Erythroblast (primary cell): ENCODE results near the gene P2RY12.

Source experiments
- DNase-seq, 2 experiments: peaks; one replicate each; lab custom pipeline; 2025; lab: John Stamatoyannopoulos, UW
- GATA1 ChIP-seq: IDR thresholded peaks from 2 replicates; pipeline ENCODE4 v1.6.1; 2011; ENCODE audit warnings: low read depth, mild to moderate bottlenecking, control low read depth, low read length, moderate library complexity
- POLR2A ChIP-seq: IDR thresholded peaks from 2 replicates; pipeline ENCODE4 v1.6.1; 2011; ENCODE audit warnings: mild to moderate bottlenecking, low read length

P2RY12 gene

GRCh38 chr3:151316267-151316991 is 68.1 kb downstream of the P2RY12 start, which contains the start of gene GPR87:
Gene GPR87, minus strand, starts transcription at chr3:151316820. Its CDS starts 16,720 bp downstream, at chr3:151300100.
- no peak for DNase-seq
- TF ChIP-seq GATA1 (no peak), POLR2A (no peak)

- no peak for DNase-seq
- TF ChIP-seq POLR2A (no peak), GATA1 (no peak)
Measured at GRCh38 chr3:151315846-151316245, 68.7 kb downstream of the P2RY12 start.

DNA sequence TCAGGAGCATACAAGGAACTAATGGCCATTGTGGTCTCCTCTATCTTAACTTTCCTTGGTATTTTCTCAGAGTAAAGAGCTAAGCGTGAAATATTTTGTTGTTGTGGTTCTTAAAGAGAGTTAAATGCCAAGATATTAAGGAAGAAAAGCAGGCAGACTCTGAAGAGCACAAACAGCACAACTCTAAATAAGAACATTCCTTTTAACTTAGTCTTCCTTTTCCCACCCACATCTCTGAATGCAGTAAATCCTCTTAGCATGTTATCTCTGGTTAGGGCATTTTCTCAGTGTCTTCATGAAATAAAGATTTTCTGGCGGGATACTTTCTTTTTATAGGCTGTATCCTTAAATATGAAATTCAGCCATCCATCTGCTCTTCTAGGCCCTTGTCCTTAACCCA is 69.4 kb downstream of the P2RY12 start:
- DNase-seq = no peak
- no peak for TF ChIP-seq POLR2A
- no peak for TF ChIP-seq GATA1

- DNase-seq = no peak
- TF ChIP-seq GATA1 = no peak
- TF ChIP-seq POLR2A = no peak
Measured at GRCh38 chr3:151314593-151314992, 70.0 kb downstream of the P2RY12 start.

GRCh38 chr3:151314137-151314536 is 70.4 kb downstream of the P2RY12 start:
- no peak for DNase-seq
- TF ChIP-seq POLR2A (no peak), GATA1 (no peak)

- DNase-seq = no peak
- TF ChIP-seq GATA1 (no peak), POLR2A (no peak)
Measured at GRCh38 chr3:151312972-151313371, 71.6 kb downstream of the P2RY12 start.

GRCh38 chr3:151309566-151309965 is 75.0 kb downstream of the P2RY12 start:
- no peak for DNase-seq
- TF ChIP-seq GATA1 = no peak
- no peak for TF ChIP-seq POLR2A

GRCh38 chr3:151307583-151308488 is 76.7 kb downstream of the P2RY12 start:
- TF ChIP-seq GATA1 (no peak), POLR2A (no peak)
- DNase-seq = no peak

DNA sequence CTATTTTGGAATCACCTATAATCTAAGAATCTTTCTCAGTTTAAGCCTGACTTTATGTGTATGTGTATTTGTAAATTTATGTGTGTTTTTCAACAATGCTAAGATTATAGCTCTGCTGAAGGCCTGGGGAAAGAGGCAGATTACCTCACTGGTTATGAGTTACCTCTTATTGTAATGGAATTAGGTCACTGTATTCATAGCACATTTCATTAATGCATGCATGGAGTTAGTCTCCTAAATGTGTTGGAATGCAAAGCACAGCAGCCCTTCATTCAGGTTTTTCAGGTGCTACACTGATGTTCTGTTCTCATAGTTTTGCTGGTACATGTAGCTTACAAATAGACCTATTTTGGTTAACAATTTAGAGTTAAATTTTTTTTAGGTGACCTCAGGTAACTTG is 77.4 kb downstream of the P2RY12 start:
- no peak for DNase-seq
- TF ChIP-seq GATA1 (no peak), POLR2A (no peak)

DNA sequence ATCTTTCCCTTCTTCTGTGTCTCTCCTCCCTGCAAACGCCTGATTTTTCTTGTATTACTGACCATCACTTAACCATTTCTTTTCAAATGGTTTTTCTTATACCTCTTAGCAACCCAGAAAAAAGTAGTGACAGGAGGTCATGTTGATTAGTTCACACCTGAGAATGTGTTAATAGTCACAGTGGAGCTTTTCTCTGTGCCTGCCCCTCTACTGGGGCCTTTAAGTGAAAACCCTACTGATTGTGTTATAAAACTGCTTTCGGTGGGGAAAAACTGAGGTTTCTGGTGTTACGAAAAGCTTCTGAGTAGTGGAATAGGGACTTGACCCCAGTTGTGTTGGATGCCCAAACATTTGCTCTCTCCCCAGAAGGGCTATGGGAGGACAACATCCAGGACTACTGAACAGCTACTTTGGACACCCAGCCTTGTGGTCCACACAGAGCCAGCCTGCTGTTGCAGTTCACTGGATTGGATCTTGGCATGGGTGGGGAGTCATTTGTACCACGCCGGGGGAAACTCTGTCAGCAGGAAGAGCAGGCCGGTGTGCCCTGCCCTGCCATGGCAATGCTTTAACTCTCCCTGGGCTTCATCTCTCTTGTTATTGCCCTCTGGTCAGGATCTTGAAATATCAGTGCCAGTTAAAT is 78.3 kb downstream of the P2RY12 start:
- TF ChIP-seq POLR2A (no peak), GATA1 (no peak)
- no peak for DNase-seq

- no peak for TF ChIP-seq POLR2A
- no peak for TF ChIP-seq GATA1
- no peak for DNase-seq
Measured at GRCh38 chr3:151305775-151306151, 78.8 kb downstream of the P2RY12 start.

- no peak for DNase-seq
- TF ChIP-seq POLR2A = no peak
- no peak for TF ChIP-seq GATA1
Measured at GRCh38 chr3:151305060-151305774, 79.3 kb downstream of the P2RY12 start.

DNA sequence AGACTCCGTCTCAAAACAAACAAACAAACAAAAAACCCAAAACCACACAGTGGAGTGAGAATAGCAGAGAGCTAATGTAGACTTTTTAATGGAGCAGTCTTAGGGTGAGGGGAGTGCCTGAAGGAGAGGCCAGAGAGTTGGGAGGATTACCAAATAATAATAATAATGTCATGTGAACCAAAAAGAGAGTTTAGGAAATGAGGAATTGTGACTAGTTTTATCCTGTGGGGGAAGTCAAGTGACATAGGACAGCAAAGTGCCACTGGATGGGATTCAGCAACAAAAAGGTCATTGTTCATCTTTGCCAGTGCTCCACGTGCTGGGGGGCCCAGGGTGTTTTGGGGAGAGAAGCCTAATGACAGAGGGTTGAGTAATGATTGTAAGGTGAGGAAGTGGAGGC is 80.8 kb downstream of the P2RY12 start:
- TF ChIP-seq GATA1 (no peak), POLR2A (no peak)
- no peak for DNase-seq

- no peak for DNase-seq
- TF ChIP-seq GATA1 (no peak), POLR2A (no peak)
Measured at GRCh38 chr3:151301787-151302186, 82.8 kb downstream of the P2RY12 start.
